ENCODE data around the gene ZSCAN5B.
A peak's percentile ranks its signal among the peaks of the same experiment; 100 is the strongest.

The ZSCAN5B gene

DNA sequence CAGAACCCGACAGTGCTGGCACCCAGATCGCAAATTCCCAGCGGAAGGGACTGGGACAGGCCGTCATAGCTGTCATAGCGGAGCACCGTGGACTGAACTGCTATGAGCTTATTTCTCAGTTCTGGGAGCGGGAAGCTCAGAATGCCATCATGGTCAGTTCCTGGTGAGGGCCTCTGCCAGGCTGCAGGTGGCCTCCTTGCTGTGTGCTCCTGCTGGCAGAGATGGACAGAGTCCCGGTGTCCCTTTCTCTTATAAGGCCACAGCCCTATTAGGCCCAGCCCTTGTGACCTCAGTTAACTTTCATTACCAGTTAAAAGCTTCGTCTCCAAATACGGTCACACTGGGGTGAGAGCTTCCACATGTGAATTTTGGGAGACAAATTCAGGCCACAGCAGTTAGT, 51.9 kb downstream of the ZSCAN5B start:
- DNase-seq (ENCODE audit: low read depth in 3 of 3) = no peak

DNA sequence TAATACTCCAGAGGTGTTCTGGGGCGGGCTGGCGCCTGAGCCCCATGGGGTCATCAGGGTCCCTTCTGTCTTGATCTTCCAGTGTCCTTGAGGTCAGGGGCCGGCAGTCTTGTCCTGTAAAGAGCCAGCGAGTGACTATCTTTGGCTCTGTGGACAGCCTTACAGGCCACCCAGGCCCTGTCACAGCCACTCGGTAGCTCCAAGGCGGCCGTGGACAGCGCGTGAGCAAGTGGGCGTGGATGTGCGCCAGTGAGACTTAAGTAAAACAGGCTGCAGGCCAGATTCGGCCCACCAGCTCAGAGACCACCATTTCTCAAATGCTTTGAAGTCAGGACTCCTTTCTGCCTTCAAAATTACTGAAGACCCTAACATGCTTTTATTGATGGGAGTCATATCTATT, 52.8 kb downstream of the ZSCAN5B start:
- no peak for DNase-seq (ENCODE audit: low read depth in 3 of 3)

DNA sequence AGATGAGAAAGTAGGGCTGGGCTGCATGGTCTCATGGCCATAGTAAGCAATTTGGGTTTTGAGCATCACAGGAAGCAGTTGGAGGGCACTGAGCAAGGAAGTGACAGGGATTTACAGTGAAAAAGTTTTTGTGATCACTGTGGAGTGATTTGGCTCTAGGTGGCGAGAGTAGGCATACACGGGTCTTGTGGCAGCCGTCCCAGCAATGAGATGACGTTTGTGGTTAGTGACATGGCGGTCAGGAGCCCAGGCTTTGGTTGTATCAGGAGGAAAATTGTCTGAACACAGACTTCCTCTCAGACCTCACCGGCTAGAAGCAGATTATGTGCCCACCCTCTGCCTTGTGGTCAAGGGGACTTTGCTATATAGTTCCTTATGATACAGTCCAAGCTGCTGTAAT, 53.2 kb downstream of the ZSCAN5B start:
- DNase-seq (ENCODE audit: low read depth in 3 of 3) = no peak

DNA sequence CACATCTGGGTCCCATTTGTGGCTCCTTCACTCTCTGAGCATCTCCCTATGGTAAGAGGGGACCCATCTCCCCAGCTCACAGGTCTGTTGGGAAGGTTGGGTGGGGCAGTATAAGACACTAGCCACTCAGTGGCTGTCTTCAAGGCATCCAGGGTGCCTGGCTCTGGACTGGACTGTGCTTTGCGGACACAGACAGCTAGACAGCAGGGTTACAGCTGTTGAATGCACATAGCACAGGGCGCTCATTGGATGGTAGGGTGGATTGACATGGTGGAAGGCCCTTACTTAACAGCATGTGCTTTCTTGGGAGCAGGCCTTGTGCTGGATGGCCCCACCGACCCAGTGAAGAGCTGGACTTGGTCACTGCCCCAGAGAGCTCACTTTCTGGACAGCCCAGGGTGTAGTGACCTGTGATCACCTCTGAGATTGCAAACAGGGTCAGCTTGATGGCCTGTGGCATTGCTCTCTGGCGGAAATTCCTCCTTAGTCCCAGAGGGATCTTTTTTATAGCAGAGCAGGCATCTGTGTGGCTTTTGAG, 54.6 kb downstream of the ZSCAN5B start:
- DNase-seq (ENCODE audit: low read depth in 3 of 3) = no peak

DNA sequence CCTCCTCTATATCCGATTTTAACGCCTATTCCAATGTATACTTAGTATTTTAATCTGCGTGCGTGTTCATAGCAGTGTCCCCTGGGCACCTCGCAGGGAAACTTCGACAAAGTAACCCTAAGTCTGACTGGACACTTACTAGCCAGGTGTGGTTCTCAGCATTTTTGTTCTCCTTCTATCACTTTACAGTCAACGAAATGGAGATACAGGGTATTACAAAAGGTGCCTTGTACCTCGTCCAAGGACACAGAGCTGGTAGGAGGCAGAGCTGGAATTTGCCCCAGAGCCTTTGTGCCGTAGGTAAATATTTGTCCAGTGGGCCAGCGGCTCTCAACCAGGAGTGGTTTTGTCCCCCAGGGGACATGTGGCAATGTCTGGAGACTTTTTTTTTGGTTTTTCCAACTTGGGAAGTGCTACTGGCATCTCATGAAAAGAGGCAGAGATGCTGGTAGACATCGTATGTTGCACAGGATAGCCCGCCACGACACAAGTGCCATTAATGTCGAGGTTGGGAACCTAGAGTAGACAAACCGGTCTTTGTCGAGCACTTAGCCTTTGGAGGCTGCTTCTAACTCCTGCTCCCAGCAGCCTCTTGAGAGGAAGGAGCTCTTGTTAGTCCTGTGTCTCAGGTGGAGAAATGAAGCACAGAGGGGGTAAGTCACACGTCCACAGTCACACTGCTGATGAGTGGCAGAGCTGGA, 55.3 kb downstream of the ZSCAN5B start:
- DNase-seq (ENCODE audit: low read depth in 3 of 3) = no peak

DNA sequence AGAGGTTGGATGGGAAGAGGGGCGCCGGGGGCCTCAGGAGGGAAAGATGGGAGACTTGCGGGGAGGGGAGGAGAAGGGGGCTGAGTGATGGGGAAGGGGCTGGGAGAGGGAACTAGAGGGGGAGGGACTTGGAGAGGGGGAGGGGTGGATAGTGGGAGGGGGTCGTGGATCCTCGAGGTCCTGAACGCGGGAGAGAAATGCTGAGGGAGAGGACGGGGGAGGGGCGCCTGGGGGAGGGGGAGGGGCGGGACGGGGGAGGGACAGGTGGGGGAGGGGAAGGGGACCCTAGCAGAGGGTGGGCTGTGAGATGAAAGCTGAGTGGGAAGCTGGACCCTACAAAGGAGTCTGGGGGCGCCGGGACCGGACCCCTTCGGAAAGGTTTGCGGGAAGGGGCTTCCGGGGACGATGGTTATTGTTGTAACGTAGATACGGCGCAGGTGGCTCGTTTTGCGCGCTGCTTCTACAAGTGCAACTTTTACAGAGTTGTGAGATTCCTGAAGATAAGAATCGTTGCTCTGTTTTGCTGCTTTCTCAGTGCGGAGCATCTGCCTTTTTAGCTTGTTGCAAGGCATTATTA, 56.1 kb downstream of the ZSCAN5B start:
- DNase-seq (ENCODE audit: low read depth in 3 of 3) = no peak

DNA sequence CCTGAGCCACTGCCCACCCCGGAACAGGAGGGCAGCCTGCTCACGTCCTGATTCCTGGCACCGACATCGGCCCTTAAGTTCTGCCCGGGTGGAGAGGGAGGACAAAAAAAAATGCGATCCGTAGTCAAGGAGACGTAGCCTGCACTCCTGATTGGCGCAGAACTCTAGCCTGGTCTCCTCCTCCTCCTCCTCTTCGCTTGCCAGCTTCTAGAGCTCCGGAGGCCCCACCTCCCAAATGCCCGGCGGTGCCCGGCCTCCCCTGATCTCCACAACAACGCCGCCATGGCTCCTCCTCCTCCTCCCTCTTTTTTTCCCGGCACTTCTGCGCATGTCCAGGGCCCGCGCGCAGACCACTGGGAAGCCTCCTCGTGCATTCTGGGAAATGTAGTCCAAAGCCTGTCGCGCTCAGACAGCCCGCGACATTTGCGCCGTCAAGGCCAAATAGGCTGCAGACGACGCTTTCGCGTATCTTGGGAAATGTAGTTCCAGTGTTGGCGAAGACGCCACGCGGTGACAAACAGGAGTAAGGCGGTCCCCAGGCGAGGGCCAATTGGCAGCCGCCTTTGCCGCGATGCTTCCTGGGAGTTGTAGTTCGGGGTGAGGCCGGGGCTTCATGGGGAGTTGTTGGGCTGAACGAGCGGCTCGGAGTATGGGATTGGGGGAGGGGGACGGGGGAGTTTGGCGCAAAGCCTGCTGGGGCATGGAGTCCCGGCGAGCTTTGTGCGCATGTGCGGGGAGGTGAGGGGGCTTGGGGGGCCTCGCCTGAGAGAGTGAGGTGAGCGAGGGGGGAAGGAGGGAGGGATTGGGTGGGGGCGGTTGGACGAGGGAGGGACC, 56.8 kb downstream of the ZSCAN5B start, which contains the start of gene ZNF444:
Gene ZNF444, plus strand, starts transcription at position 705 of the 834 bp plus-strand sequence. CDS start 5,625 bp downstream, outside the sequence.
- DNase-seq (ENCODE audit: low read depth in 3 of 3) = peak; percentile 97 to 100 (median 99)

DNA sequence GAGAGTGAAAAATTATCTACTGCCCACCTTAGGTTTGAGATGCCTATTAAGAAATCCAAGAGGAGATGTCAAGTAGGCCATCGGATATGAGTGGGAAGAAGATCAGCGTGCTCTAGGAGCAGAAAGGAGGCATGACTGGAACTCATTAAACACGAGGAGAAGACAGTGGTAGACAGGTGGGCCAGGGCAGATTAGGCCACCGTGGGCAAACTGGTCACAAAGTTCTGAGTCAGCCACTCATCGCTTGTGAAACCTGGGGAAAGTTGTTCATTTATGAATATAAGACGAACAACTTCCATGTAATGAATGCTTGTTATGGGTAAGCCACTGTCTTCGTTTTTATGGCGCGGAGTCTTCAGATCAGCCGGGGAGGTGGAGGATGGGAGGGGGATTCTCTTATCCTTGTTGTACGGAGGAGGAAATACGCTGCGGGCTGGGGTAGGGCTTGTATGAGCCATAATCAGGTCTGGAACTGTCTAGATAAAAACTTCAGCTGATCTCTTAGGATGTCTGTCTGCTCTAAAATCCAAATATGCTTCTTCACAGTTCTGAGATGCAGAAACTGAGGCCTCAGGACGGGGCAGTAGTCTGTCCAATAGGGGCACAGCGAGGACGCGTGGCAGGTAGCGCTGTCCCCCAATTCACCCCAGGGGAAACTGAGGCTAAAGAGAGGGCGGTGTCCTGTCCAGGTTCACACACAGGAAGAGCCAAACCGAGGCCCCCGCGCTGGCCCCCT, 57.6 kb downstream of the ZSCAN5B start:
- no peak for DNase-seq (ENCODE audit: low read depth in 3 of 3)
